GM06990 (cell line): ENCODE measurements around the gene PI4KA.
"Not testable (repeated sequence)": the region's sequence is repeated elsewhere in the genome, so short reads cannot be mapped to it uniquely, and the experiment has no call there.

Experiments used
- DNase-seq: peaks from one replicate; pipeline ENCODE4 v3.0.0-alpha.2; 2011; ENCODE audit not compliant: insufficient read length; ENCODE audit errors: extremely low read depth
- H3K27me3 ChIP-seq: replicated peaks from 2 replicates; pipeline ENCODE4 v1.6.0; 2011; ENCODE audit warnings: low read length; ENCODE audit not compliant: control insufficient read depth, insufficient read depth
- H3K36me3 ChIP-seq: 2 replicates; pipeline ENCODE4 v1.5.1; 2011; ENCODE audit warnings: low read length; ENCODE audit not compliant: control insufficient read depth, insufficient read depth
- H3K4me3 ChIP-seq: replicated peaks from 2 replicates; pipeline ENCODE4 v1.5.1; 2011; ENCODE audit warnings: low read depth, mild to moderate bottlenecking, control low read depth, low read length
- CTCF ChIP-seq: IDR thresholded peaks from 2 replicates; pipeline ENCODE4 v1.5.1; 2011; ENCODE audit warnings: low read length, control low read depth, mild to moderate bottlenecking, inconsistent platforms; ENCODE audit not compliant: insufficient read depth, poor library complexity, severe bottlenecking

The PI4KA gene

GRCh38 chr22:20692926-20693325 is 165.7 kb downstream of the PI4KA start:
- H3K36me3 ChIP-seq, H3K4me3 ChIP-seq, H3K27me3 ChIP-seq, DNase-seq: not testable (repeated sequence)

- not testable (repeated sequence) for H3K4me3 ChIP-seq, H3K27me3 ChIP-seq, DNase-seq, H3K36me3 ChIP-seq
Measured at GRCh38 chr22:20690586-20691317, 167.9 kb downstream of the PI4KA start.

- H3K27me3 ChIP-seq, DNase-seq, H3K36me3 ChIP-seq, H3K4me3 ChIP-seq: not testable (repeated sequence)
Measured at GRCh38 chr22:20687356-20688172, 171.0 kb downstream of the PI4KA start.

- not testable (repeated sequence) for H3K27me3 ChIP-seq, H3K36me3 ChIP-seq, H3K4me3 ChIP-seq, DNase-seq
Measured at GRCh38 chr22:20685764-20686163, 172.8 kb downstream of the PI4KA start.

GRCh38 chr22:20678792-20679435 is 179.7 kb downstream of the PI4KA start:
- not testable (repeated sequence) for H3K36me3 ChIP-seq, H3K27me3 ChIP-seq

GRCh38 chr22:20677684-20678242 is 180.8 kb downstream of the PI4KA start:
- no peak overlapping the region for H3K4me3 ChIP-seq
- no peaks in the 10 kb centered on the region for H3K27me3 ChIP-seq
- DNase-seq, result no peak
- no peak for TF ChIP-seq CTCF
- H3K36me3 ChIP-seq, result no peaks in the 10 kb centered on the region

More at GRCh38 chr22:20678792-20679435, 179.7 kb downstream of the PI4KA start:
- not testable (repeated sequence) for DNase-seq, H3K4me3 ChIP-seq

- H3K36me3 ChIP-seq, DNase-seq, H3K27me3 ChIP-seq, H3K4me3 ChIP-seq: not testable (repeated sequence)
Measured at GRCh38 chr22:20675613-20676012, 183.0 kb downstream of the PI4KA start.

GRCh38 chr22:20674998-20675397 is 183.6 kb downstream of the PI4KA start:
- no peak for TF ChIP-seq CTCF
- no peaks in the 10 kb centered on the region for H3K27me3 ChIP-seq
- no peak for DNase-seq
- H3K4me3 ChIP-seq, result no peak overlapping the region
- H3K36me3 ChIP-seq, result no peaks in the 10 kb centered on the region
